Liver (tissue), 9 donors: ENCODE results near the gene MARK3. TPM values are rescaled to one million over a fixed set of nuclear protein-coding genes. Genes with fewer than 3 reads are reported as not detected.

Source experiments
- DNase-seq: peaks from one replicate; pipeline ENCODE4 v3.0.0-alpha.2; 2017; ENCODE audit warnings: low spot score
- H3K27ac ChIP-seq, 2 donors: one replicate each; pipeline ENCODE4 v1.7.0; 2013; ENCODE audit warnings: inconsistent platforms in 2 of 2, low read length in 2 of 2, control low read depth in 1 of 2, low read depth in 1 of 2, mild to moderate bottlenecking in 1 of 2
- H3K27me3 ChIP-seq, 4 donors: one replicate each; pipeline versions ENCODE4 v1.6.1 to v1.7.0; 2013; ENCODE audit warnings: low read length in 3 of 4, inconsistent platforms in 1 of 4, mild to moderate bottlenecking in 1 of 4, moderate library complexity in 1 of 4; ENCODE audit not compliant: control insufficient read depth in 4 of 4, insufficient read depth in 4 of 4
- H3K36me3 ChIP-seq, 4 donors: one replicate each; pipeline versions ENCODE4 v1.6.1 to v1.7.0; 2013; ENCODE audit warnings: low read length in 3 of 4, mild to moderate bottlenecking in 3 of 4, low read depth in 1 of 4, moderate library complexity in 1 of 4; ENCODE audit not compliant: control insufficient read depth in 4 of 4, insufficient read depth in 3 of 4
- H3K4me1 ChIP-seq, 4 donors: one replicate each; pipeline versions ENCODE4 v1.6.1 to v1.7.0; 2013; ENCODE audit warnings: low read length in 3 of 4, mild to moderate bottlenecking in 3 of 4, moderate library complexity in 1 of 4; ENCODE audit not compliant: control insufficient read depth in 4 of 4, insufficient read depth in 4 of 4
- H3K4me3 ChIP-seq, 3 donors: one replicate each; pipeline versions ENCODE4 v1.6.1 to v1.7.0; 2013; ENCODE audit warnings: low read length in 3 of 3, control low read depth in 1 of 3, low read depth in 1 of 3, mild to moderate bottlenecking in 1 of 3
- H3K9ac ChIP-seq, 2 donors: one replicate each; pipeline ENCODE4 v1.7.0; 2013; ENCODE audit warnings: low read length in 2 of 2, mild to moderate bottlenecking in 2 of 2, moderate library complexity in 2 of 2, control low read depth in 1 of 2, low read depth in 1 of 2
- H3K9me3 ChIP-seq, 4 donors: one replicate each; pipeline versions ENCODE4 v1.6.1 to v1.7.0; 2013; ENCODE audit warnings: low read length in 3 of 4; ENCODE audit not compliant: control insufficient read depth in 4 of 4
- EGR1 ChIP-seq, 2 donors: IDR thresholded peaks; 2 replicates each; pipeline ENCODE4 v1.6.1; 2016 to 2018; ENCODE audit warnings: antibody characterized with exemption in 2 of 2, low read depth in 2 of 2
- FOXA1 ChIP-seq: IDR thresholded peaks from 2 replicates; pipeline ENCODE4 v1.6.1; 2016; ENCODE audit warnings: antibody characterized with exemption
- FOXA2 ChIP-seq: IDR thresholded peaks from 2 replicates; pipeline ENCODE4 v1.6.1; 2016; ENCODE audit warnings: antibody characterized with exemption
- GABPA ChIP-seq, 2 donors: IDR thresholded peaks in 1 of 2; conservative IDR thresholded peaks in 1 of 2; 2 replicates each; pipeline ENCODE4 v1.6.1; 2016; ENCODE audit warnings: antibody characterized with exemption in 2 of 2, mild to moderate bottlenecking in 1 of 2, moderate library complexity in 1 of 2
- HNF4G ChIP-seq: IDR thresholded peaks from 2 replicates; pipeline ENCODE4 v1.6.1; 2016; ENCODE audit warnings: antibody characterized with exemption
- JUND ChIP-seq, 2 donors: IDR thresholded peaks; 2 replicates each; pipeline ENCODE4 v1.6.1; 2016; ENCODE audit warnings: antibody characterized with exemption in 2 of 2
- NR2F2 ChIP-seq: IDR thresholded peaks from 2 replicates; pipeline ENCODE4 v1.6.1; 2016; ENCODE audit warnings: antibody characterized with exemption
- RAD21 ChIP-seq, 2 donors: IDR thresholded peaks; 2 replicates each; pipeline ENCODE4 v1.6.1; 2016; ENCODE audit warnings: antibody characterized with exemption in 2 of 2, mild to moderate bottlenecking in 2 of 2
- RXRA ChIP-seq, 2 donors: IDR thresholded peaks; 2 replicates each; pipeline ENCODE4 v1.6.1; 2017 to 2018; ENCODE audit warnings: antibody characterized with exemption in 2 of 2, mild to moderate bottlenecking in 1 of 2
- SP1 ChIP-seq: IDR thresholded peaks from 2 replicates; pipeline ENCODE4 v1.6.1; 2018; ENCODE audit warnings: antibody characterized with exemption, mild to moderate bottlenecking
- TAF1 ChIP-seq: conservative IDR thresholded peaks from 2 replicates; pipeline ENCODE4 v1.6.1; 2016; ENCODE audit warnings: antibody characterized with exemption, mild to moderate bottlenecking
- YY1 ChIP-seq: IDR thresholded peaks from 2 replicates; pipeline ENCODE4 v1.6.1; 2016; ENCODE audit warnings: antibody characterized with exemption, mild to moderate bottlenecking
- WGBS: extraction: QIAGEN DNeasy Blood & Tissue Kit; methylation state at CpG from one replicate; pipeline ENCODE4 v1.1.7; 2013; 5-methylcytosine and 5-hydroxymethylcytosine counted together
- polyA plus RNA-seq, 2 donors: library from polyadenylated mRNA; stranded (reverse) in 1 of 2; unstranded in 1 of 2; fragments of 200-250 nt in 1 of 2; fragments of >200 nt in 1 of 2; fragmentation: Nextera tagmentation in 1 of 2; extraction: Ambion mirVana in 1 of 2; gene quantifications; one replicate each; pipeline versions ENCODE4 v1.2.1 to v1.2.3, GENCODE V29; 2013 to 2015
- total RNA-seq, 2 donors: library from RNA; depleted of rRNA; stranded (reverse); fragments of >200 nt; gene quantifications; one replicate each; pipeline ENCODE4 v1.2.3, GENCODE V29; 2014
- TF ChIP-seq, protein P1 (sequence below): IDR thresholded peaks from 2 replicates; pipeline ENCODE4 v1.6.1; 2016; ENCODE audit warnings: antibody characterized with exemption
- TF ChIP-seq, protein P2 (sequence below): IDR thresholded peaks from 2 replicates; pipeline ENCODE4 v1.6.1; 2016; ENCODE audit warnings: antibody characterized with exemption
- TF ChIP-seq, protein P3 (sequence below): IDR thresholded peaks from 2 replicates; pipeline ENCODE4 v1.6.1; 2016; ENCODE audit warnings: antibody characterized with exemption, mild to moderate bottlenecking
- TF ChIP-seq, protein P4 (sequence below): IDR thresholded peaks from 2 replicates; pipeline ENCODE4 v1.6.1; 2016; ENCODE audit warnings: antibody characterized with exemption
- donor health status: healthy.
- donor health status: healthy.
- donor health status: healthy.
- donor health status: healthy.
- donor health status: healthy.

The MARK3 gene
- total and polyA plus RNA-seq, 4 donors: 14.1 to 86.0 (median 33.0) TPM

DNA sequence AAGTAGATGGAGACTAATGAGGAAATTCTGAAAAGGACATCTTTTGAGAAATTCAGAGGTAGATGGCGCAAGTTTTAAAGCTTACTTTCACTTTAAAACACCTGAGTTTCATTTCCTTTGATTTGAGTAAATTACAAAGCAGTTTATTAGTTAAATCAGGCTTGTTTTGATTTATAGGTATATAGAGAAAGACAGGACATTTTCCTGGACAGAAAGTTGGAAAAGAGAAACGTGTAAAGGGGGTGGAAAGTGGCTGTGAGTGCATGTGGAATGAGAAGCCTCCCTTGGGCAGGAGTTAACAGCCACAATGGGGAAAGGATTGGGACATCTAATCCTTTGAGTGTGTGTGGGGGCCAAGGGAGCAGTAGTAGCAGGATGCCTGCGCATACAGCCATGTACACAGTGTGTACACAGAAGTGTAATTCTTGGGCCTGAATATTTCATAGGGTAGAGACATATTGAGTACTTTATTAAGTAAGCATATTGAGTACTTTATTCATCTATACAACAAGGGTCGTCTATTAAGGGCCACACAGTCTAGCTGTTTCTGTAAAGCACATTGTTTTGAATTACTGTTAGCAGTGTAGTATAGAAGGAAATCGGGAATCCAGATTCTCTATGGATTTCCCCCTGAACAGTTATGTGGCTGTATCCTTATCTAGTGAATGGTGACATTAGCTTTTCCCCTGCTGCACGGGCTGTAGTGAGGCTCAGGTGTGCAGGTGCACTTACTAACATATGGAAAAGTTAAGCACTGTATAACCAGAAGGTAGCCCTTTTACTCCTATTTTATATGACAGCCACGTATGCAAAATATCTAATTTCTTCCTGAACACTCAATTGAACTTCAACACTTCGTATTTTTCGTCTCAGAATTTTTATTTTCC, 19.1 kb downstream of the MARK3 start:
- peaks cover 0 to 12% (median 7%) of the 10 kb centered on the region in 4 donors for H3K4me1 ChIP-seq
- DNase-seq: no peak

DNA sequence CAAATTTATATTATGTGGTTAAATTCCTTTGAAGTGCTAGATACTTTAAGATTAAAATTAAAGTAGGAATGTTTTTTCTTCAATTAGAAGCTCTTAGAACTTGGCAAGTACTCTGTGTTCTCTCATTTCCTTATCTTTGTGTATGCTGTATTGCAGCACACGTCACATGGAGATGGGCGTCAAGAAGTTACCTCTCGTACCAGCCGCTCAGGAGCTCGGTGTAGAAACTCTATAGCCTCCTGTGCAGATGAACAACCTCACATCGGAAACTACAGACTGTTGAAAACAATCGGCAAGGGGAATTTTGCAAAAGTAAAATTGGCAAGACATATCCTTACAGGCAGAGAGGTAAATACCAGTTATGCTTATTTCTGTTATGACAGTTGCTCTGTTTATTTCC, 19.7 kb downstream of the MARK3 start:
- 63% methylated on average over 7 of the region's 7 CpGs for WGBS
- peak; percentile 20 for TF ChIP-seq SP1
- TF ChIP-seq RAD21 (IDR thresholded peaks at IDR 0.05): no peak
- Histone ChIP-seq H3K9me3 (no peaks in the 10 kb centered on the region), H3K27ac (peak overlapping the region in 1 of 2 donors; percentile 13), H3K4me3 (no peak overlapping the region), H3K9ac (no peak overlapping the region), H3K36me3 (peaks cover 0 to 4% (median 0%) of the 10 kb centered on the region in 4 donors), H3K4me1 (peaks cover 0 to 12% (median 7%) of the 10 kb centered on the region in 4 donors), H3K27me3 (no peaks in the 10 kb centered on the region)
- no peak for DNase-seq

More for the DNA sequence above, 19.1 kb downstream of the MARK3 start:
- Histone ChIP-seq H3K27ac (peak overlapping the region; percentile 15 to 31), H3K27me3 (no peaks in the 10 kb centered on the region), H3K9me3 (no peaks in the 10 kb centered on the region), H3K4me3 (no peak overlapping the region), H3K36me3 (peaks cover 0 to 4% (median 0%) of the 10 kb centered on the region in 4 donors), H3K9ac (no peak overlapping the region)
- 75% methylated on average over 9 of the region's 9 CpGs for WGBS
- peak; percentile 13 for TF ChIP-seq YY1
- no peak for TF ChIP-seq HNF4G

DNA sequence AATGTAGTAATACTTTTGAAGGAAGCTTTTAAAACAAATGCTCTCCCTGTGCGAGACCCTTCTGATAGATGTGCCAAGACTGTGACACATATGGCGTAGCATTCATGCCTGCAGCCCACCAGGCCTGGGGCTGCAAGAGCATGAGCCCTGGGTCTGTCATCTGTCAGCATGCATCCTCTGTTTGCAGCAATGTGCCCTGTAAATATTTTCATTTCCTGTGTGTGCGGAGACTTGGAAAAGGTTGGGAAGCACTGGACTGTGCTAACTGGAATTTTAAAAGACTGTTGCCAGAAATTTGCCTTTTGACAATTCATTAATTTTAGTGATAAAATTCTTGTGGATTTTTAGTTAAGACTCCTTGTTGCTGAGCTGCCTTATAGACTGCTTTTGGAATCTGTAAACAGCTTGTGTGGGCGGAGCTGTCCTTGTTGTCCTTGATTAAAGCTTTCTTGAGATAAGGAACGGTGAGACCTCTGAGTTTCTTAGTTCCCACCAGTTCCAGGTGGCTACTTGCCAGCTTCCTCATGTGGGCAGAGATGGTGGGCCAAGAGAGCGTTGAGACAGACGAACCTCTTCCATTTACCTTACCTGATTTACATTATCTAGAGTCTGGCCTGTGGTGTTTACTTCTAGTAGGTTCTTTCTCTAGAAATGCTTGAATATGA, 23.4 kb downstream of the MARK3 start:
- no peaks in the 10 kb centered on the region for H3K27me3 ChIP-seq
- H3K9me3 ChIP-seq: no peaks in the 10 kb centered on the region
- no peak for DNase-seq
- TF ChIP-seq FOXA1: no peak
- peak; percentile 54 for TF ChIP-seq NR2F2
- no peak for TF ChIP-seq RAD21 (IDR thresholded peaks at IDR 0.05)
- H3K4me1 ChIP-seq: peaks cover 0 to 12% (median 6%) of the 10 kb centered on the region in 4 donors
- peaks cover 0 to 8% (median 4%) of the 10 kb centered on the region in 4 donors for H3K36me3 ChIP-seq
- peak overlapping the region; percentile 12 to 50 for H3K27ac ChIP-seq
- H3K9ac ChIP-seq: peak overlapping the region in 1 of 2 donors; percentile 6
- no peak overlapping the region for H3K4me3 ChIP-seq
- 72% methylated on average over 7 of the region's 7 CpGs for WGBS

DNA sequence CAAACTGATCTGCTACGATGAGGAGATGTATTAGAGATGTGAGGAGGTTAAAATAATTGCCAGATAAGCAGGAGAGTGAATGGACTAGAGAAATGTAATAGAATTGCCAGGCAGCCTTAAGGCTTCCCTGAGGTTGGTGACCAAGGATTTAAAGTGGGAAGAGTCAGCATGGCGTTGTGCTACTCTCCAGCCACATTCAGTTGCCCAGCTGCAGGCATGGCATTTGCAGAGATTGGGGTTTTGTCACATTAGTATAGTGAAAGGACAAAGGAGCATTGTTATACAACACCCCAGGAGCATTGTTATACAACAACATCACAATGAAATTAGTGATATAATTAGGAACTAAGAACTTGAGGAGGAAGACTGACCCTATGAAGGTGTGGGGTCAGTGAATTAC, 31.7 kb downstream of the MARK3 start:
- DNase-seq: no peak
- no peaks in the 10 kb centered on the region for H3K4me1 ChIP-seq
- no peaks in the 10 kb centered on the region for H3K9me3 ChIP-seq
- 97% methylated on average over 2 of the region's 2 CpGs for WGBS
- no peaks in the 10 kb centered on the region for H3K27me3 ChIP-seq
- H3K4me3 ChIP-seq: no peak overlapping the region
- peaks cover 2 to 9% (median 5%) of the 10 kb centered on the region in 4 donors for H3K36me3 ChIP-seq
- TF ChIP-seq FOXA2 (no peak), YY1 (no peak), TAF1 (no peak), GABPA (IDR thresholded peaks at IDR 0.05 in 1 of 2, conservative IDR thresholded peaks at IDR 0.05 in 1 of 2) (no peak), RXRA (IDR thresholded peaks at IDR 0.05) (no peak), JUND (IDR thresholded peaks at IDR 0.05) (no peak), HNF4G (no peak), NR2F2 (no peak), SP1 (no peak), RAD21 (IDR thresholded peaks at IDR 0.05) (no peak), EGR1 (IDR thresholded peaks at IDR 0.05; ENCODE audit: low read depth in 2 of 2) (no peak)
- TF ChIP-seq, protein P1, sequence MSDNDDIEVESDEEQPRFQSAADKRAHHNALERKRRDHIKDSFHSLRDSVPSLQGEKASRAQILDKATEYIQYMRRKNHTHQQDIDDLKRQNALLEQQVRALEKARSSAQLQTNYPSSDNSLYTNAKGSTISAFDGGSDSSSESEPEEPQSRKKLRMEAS: no peak
- TF ChIP-seq, protein P2, sequence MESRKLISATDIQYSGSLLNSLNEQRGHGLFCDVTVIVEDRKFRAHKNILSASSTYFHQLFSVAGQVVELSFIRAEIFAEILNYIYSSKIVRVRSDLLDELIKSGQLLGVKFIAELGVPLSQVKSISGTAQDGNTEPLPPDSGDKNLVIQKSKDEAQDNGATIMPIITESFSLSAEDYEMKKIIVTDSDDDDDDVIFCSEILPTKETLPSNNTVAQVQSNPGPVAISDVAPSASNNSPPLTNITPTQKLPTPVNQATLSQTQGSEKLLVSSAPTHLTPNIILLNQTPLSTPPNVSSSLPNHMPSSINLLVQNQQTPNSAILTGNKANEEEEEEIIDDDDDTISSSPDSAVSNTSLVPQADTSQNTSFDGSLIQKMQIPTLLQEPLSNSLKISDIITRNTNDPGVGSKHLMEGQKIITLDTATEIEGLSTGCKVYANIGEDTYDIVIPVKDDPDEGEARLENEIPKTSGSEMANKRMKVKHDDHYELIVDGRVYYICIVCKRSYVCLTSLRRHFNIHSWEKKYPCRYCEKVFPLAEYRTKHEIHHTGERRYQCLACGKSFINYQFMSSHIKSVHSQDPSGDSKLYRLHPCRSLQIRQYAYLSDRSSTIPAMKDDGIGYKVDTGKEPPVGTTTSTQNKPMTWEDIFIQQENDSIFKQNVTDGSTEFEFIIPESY: no peak
- TF ChIP-seq, protein P3, sequence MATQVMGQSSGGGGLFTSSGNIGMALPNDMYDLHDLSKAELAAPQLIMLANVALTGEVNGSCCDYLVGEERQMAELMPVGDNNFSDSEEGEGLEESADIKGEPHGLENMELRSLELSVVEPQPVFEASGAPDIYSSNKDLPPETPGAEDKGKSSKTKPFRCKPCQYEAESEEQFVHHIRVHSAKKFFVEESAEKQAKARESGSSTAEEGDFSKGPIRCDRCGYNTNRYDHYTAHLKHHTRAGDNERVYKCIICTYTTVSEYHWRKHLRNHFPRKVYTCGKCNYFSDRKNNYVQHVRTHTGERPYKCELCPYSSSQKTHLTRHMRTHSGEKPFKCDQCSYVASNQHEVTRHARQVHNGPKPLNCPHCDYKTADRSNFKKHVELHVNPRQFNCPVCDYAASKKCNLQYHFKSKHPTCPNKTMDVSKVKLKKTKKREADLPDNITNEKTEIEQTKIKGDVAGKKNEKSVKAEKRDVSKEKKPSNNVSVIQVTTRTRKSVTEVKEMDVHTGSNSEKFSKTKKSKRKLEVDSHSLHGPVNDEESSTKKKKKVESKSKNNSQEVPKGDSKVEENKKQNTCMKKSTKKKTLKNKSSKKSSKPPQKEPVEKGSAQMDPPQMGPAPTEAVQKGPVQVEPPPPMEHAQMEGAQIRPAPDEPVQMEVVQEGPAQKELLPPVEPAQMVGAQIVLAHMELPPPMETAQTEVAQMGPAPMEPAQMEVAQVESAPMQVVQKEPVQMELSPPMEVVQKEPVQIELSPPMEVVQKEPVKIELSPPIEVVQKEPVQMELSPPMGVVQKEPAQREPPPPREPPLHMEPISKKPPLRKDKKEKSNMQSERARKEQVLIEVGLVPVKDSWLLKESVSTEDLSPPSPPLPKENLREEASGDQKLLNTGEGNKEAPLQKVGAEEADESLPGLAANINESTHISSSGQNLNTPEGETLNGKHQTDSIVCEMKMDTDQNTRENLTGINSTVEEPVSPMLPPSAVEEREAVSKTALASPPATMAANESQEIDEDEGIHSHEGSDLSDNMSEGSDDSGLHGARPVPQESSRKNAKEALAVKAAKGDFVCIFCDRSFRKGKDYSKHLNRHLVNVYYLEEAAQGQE: no peak
- TF ChIP-seq, protein P4, sequence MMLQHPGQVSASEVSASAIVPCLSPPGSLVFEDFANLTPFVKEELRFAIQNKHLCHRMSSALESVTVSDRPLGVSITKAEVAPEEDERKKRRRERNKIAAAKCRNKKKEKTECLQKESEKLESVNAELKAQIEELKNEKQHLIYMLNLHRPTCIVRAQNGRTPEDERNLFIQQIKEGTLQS: no peak
- H3K9ac ChIP-seq: no peak overlapping the region
- H3K27ac ChIP-seq: no peak overlapping the region
